GM13977 (cell line): ENCODE results near the gene PTPN22.

Experiments
- DNase-seq: peaks from one replicate; pipeline ENCODE4 v3.0.0; 2012; ENCODE audit warnings: low spot score
- CTCF ChIP-seq: IDR thresholded peaks from 2 replicates; pipeline ENCODE4 v1.5.1; 2012; ENCODE audit warnings: mild to moderate bottlenecking, control low read depth; ENCODE audit not compliant: insufficient read depth; ENCODE audit errors: extremely low read depth, missing control alignments
- in situ Hi-C: fragments of 300-500 bp; cut with MboI; formaldehyde crosslinking; loops from one replicate; pipeline ENCODE4 v1.12.0; 2022; ENCODE audit warnings: low sequenced_read_pairs, low pct_unique_long_range_greater_than_20kb, mixed read lengths, inconsistent platforms; ENCODE audit not compliant: unreplicated experiment

Gene PTPN22

GRCh38 chr1:113784104-113784779 is 87.3 kb downstream of the PTPN22 start:
- in situ Hi-C loops = no loop called here
- no peak for TF ChIP-seq CTCF
- peak; percentile 14 for DNase-seq

GRCh38 chr1:113783254-113784103 is 88.0 kb downstream of the PTPN22 start:
- no peak for TF ChIP-seq CTCF
- peak; percentile 23 for DNase-seq

GRCh38 chr1:113782406-113782805 is 89.1 kb downstream of the PTPN22 start:
- in situ Hi-C loops = no loop called here
- TF ChIP-seq CTCF = no peak
- no peak for DNase-seq

More at GRCh38 chr1:113783254-113784103, 88.0 kb downstream of the PTPN22 start:
- in situ Hi-C loops = no loop called here

GRCh38 chr1:113780374-113781146 is 91.0 kb downstream of the PTPN22 start:
- TF ChIP-seq CTCF = no peak
- no peak for DNase-seq

GRCh38 chr1:113779542-113779941 is 92.0 kb downstream of the PTPN22 start:
- no peak for DNase-seq
- in situ Hi-C loops = no loop called here
- no peak for TF ChIP-seq CTCF

More at GRCh38 chr1:113780374-113781146, 91.0 kb downstream of the PTPN22 start:
- in situ Hi-C loops = no loop called here

GRCh38 chr1:113777561-113777960 is 94.0 kb downstream of the PTPN22 start:
- in situ Hi-C loops = no loop called here
- no peak for DNase-seq
- no peak for TF ChIP-seq CTCF
